Measurements from ENCODE around the gene CLIP1. TPM values are rescaled to one million over a fixed set of nuclear protein-coding genes. Genes with fewer than 3 reads are reported as not detected.
A peak's percentile ranks its signal among the peaks of the same experiment; 100 is the strongest.
"Not testable (repeated sequence)": the region's sequence is repeated elsewhere in the genome, so short reads cannot be mapped to it uniquely, and the experiment has no call there.

The CLIP1 gene
- total RNA-seq, 1 donor from 2014 or later = 50.8 TPM

GRCh38 chr12:122421187-122421820, 1.2 kb downstream of the CLIP1 start:
- Mint-ChIP-seq H3K9me3 (no peaks in the 10 kb centered on the region), H3K27ac (peak overlapping the region; percentile 99), H3K4me3 (peak overlapping the region; percentile 97), H3K36me3 (no peaks in the 10 kb centered on the region), H3K4me1 (peaks cover 28% of the 10 kb centered on the region), H3K27me3 (ENCODE audit: insufficient read depth, low read depth) (peaks cover 3% of the 10 kb centered on the region)
- H3K4me3 ChIP-seq = peak overlapping the region; percentile 76
- H3K36me3 ChIP-seq = no peaks in the 10 kb centered on the region
- peaks cover 55% of the 10 kb centered on the region for H3K79me2 ChIP-seq (ENCODE audit: low read depth)
- peaks cover 26% of the 10 kb centered on the region for H3F3A ChIP-seq (ENCODE audit: low read depth)
- H3K27me3 ChIP-seq = no peaks in the 10 kb centered on the region
- TF ChIP-seq, protein P1, sequence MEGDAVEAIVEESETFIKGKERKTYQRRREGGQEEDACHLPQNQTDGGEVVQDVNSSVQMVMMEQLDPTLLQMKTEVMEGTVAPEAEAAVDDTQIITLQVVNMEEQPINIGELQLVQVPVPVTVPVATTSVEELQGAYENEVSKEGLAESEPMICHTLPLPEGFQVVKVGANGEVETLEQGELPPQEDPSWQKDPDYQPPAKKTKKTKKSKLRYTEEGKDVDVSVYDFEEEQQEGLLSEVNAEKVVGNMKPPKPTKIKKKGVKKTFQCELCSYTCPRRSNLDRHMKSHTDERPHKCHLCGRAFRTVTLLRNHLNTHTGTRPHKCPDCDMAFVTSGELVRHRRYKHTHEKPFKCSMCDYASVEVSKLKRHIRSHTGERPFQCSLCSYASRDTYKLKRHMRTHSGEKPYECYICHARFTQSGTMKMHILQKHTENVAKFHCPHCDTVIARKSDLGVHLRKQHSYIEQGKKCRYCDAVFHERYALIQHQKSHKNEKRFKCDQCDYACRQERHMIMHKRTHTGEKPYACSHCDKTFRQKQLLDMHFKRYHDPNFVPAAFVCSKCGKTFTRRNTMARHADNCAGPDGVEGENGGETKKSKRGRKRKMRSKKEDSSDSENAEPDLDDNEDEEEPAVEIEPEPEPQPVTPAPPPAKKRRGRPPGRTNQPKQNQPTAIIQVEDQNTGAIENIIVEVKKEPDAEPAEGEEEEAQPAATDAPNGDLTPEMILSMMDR (IDR thresholded peaks at IDR 0.05) = no peak
- no peak for TF ChIP-seq EZH2 (IDR thresholded peaks at IDR 0.05)
- TF ChIP-seq EZH2phosphoT487 (IDR thresholded peaks at IDR 0.05) = no peak
- H3K4me2 ChIP-seq = peak overlapping the region; percentile 87
- peak overlapping the region; percentile 73 for H2AFZ ChIP-seq (replicated peaks)
- peak overlapping the region; percentile 47 for H3K9ac ChIP-seq
- H3K27ac ChIP-seq = peak overlapping the region; percentile 77
- no peaks in the 10 kb centered on the region for H3K9me3 ChIP-seq (ENCODE audit: low read depth)
- peaks cover 2% of the 10 kb centered on the region for H4K20me1 ChIP-seq (ENCODE audit: low read depth)
- H3K4me1 ChIP-seq = peaks cover 12% of the 10 kb centered on the region
- no peak for DNase-seq (ENCODE audit: low spot score)

- H3K9me3 Mint-ChIP-seq = no peaks in the 10 kb centered on the region
- H3K27me3 ChIP-seq = no peaks in the 10 kb centered on the region
- peaks cover 3% of the 10 kb centered on the region for H3K27me3 Mint-ChIP-seq (ENCODE audit: insufficient read depth, low read depth)
- H3K79me2 ChIP-seq (ENCODE audit: low read depth) = peaks cover 61% of the 10 kb centered on the region
- H3K27ac Mint-ChIP-seq = peak overlapping the region; percentile 99
- H3F3A ChIP-seq (ENCODE audit: low read depth) = peaks cover 26% of the 10 kb centered on the region
- peaks cover 12% of the 10 kb centered on the region for H3K4me1 ChIP-seq
- H3K9ac ChIP-seq = peak overlapping the region; percentile 47
- H3K36me3 ChIP-seq = no peaks in the 10 kb centered on the region
- no peak for TF ChIP-seq EZH2 (IDR thresholded peaks at IDR 0.05)
- TF ChIP-seq, protein P1 (IDR thresholded peaks at IDR 0.05) = no peak
- TF ChIP-seq EZH2phosphoT487 (IDR thresholded peaks at IDR 0.05) = no peak
- H2AFZ ChIP-seq (replicated peaks) = no peak overlapping the region
- peak overlapping the region; percentile 97 for H3K4me3 Mint-ChIP-seq
- H3K9me3 ChIP-seq (ENCODE audit: low read depth) = no peaks in the 10 kb centered on the region
- peaks cover 27% of the 10 kb centered on the region for H3K4me1 Mint-ChIP-seq
- H4K20me1 ChIP-seq (ENCODE audit: low read depth) = peaks cover 2% of the 10 kb centered on the region
- H3K36me3 Mint-ChIP-seq = no peaks in the 10 kb centered on the region
- H3K27ac ChIP-seq = no peak overlapping the region
- DNase-seq (ENCODE audit: low spot score) = no peak
- peak overlapping the region; percentile 76 for H3K4me3 ChIP-seq
- peak overlapping the region; percentile 87 for H3K4me2 ChIP-seq
Observed at GRCh38 chr12:122420471-122421162, 1.9 kb downstream of the CLIP1 start.

- not testable (repeated sequence) for H3K9me3 Mint-ChIP-seq; H3K27me3 ChIP-seq; H2AFZ ChIP-seq (replicated peaks); H3K27me3 Mint-ChIP-seq (ENCODE audit: insufficient read depth, low read depth); H3K4me2 ChIP-seq; H3K4me3 ChIP-seq; H3K36me3 Mint-ChIP-seq; H3K27ac ChIP-seq; H3K9me3 ChIP-seq (ENCODE audit: low read depth); H3K9ac ChIP-seq; DNase-seq (ENCODE audit: low spot score); H3K4me3 Mint-ChIP-seq; H3K27ac Mint-ChIP-seq; H3K36me3 ChIP-seq; H4K20me1 ChIP-seq (ENCODE audit: low read depth)
- H3K4me1 Mint-ChIP-seq = peaks cover 23% of the 10 kb centered on the region
- Histone ChIP-seq H3F3A (ENCODE audit: low read depth) (peaks cover 27% of the 10 kb centered on the region), H3K4me1 (peaks cover 12% of the 10 kb centered on the region), H3K79me2 (ENCODE audit: low read depth) (peaks cover 63% of the 10 kb centered on the region)
Observed at GRCh38 chr12:122419094-122419493, 3.4 kb downstream of the CLIP1 start.

- H3K79me2 ChIP-seq (ENCODE audit: low read depth) = peaks cover 79% of the 10 kb centered on the region
- not testable (repeated sequence) for H3K36me3 ChIP-seq; H4K20me1 ChIP-seq (ENCODE audit: low read depth); H3K27ac ChIP-seq; H3K9me3 ChIP-seq (ENCODE audit: low read depth); H3K9me3 Mint-ChIP-seq; H3K4me3 ChIP-seq; H3K4me2 ChIP-seq; H3K27ac Mint-ChIP-seq; H3K27me3 Mint-ChIP-seq (ENCODE audit: insufficient read depth, low read depth); H3K27me3 ChIP-seq; H3K9ac ChIP-seq; H3F3A ChIP-seq (ENCODE audit: low read depth); DNase-seq (ENCODE audit: low spot score); H2AFZ ChIP-seq (replicated peaks); H3K36me3 Mint-ChIP-seq; H3K4me1 ChIP-seq; H3K4me3 Mint-ChIP-seq
- peaks cover 17% of the 10 kb centered on the region for H3K4me1 Mint-ChIP-seq
Observed at GRCh38 chr12:122415665-122416064, 6.8 kb downstream of the CLIP1 start.

All from neural progenitor cell (in vitro differentiated cells).